ENCODE results near the gene MRTFA. TPM values are rescaled to one million over a fixed set of nuclear protein-coding genes. Genes with fewer than 3 reads are reported as not detected.
A peak's percentile ranks its signal among the peaks of the same experiment; 100 is the strongest.

The MRTFA gene
- total RNA-seq, 6 experiments from 2014 or later: 9.3 to 20.6 (median 16.3) TPM

DNA sequence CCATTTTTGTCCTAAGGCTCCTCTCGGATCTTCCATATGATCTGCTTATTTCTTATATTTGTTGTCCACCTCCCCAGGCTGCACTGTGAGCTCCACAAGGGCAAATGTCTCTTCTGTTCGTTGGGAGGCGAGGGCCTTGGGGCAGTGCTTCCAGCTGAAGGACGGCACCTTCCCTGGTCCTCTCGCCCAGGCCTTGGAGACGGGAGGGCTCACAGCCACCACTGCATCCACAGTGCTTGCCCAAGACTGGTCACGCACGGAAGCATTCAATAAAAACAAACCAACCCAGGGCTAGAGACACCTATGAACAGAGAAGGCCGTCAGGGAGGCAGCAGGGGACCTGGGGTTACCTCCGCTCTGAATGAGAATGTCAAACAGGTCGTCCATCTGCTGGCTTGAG is 219.9 kb downstream of the MRTFA start:
- DNase-seq (no peak), ATAC-seq (no peak)
- intact Hi-C loops (cut with DNase I): no loop called here
- H3K4me1 ChIP-seq: no peaks in the 10 kb centered on the region
- H3K9me3 ChIP-seq: no peaks in the 10 kb centered on the region
- H3K36me3 ChIP-seq: peaks cover 0 to 31% (median 13%) of the 10 kb centered on the region in 4 donors
- no peak overlapping the region for H3K27ac ChIP-seq
- H3K27me3 ChIP-seq: no peaks in the 10 kb centered on the region
- WGBS (ENCODE audit: insufficient coverage, low coverage, low lambda C conversion rate, missing lambda C conversion rate): 94% methylated on average over 11 of the region's 11 CpGs
- H3K4me3 ChIP-seq: no peak overlapping the region
- no peak for TF ChIP-seq POLR2A (IDR thresholded peaks at IDR 0.05)
- TF ChIP-seq, protein P1, sequence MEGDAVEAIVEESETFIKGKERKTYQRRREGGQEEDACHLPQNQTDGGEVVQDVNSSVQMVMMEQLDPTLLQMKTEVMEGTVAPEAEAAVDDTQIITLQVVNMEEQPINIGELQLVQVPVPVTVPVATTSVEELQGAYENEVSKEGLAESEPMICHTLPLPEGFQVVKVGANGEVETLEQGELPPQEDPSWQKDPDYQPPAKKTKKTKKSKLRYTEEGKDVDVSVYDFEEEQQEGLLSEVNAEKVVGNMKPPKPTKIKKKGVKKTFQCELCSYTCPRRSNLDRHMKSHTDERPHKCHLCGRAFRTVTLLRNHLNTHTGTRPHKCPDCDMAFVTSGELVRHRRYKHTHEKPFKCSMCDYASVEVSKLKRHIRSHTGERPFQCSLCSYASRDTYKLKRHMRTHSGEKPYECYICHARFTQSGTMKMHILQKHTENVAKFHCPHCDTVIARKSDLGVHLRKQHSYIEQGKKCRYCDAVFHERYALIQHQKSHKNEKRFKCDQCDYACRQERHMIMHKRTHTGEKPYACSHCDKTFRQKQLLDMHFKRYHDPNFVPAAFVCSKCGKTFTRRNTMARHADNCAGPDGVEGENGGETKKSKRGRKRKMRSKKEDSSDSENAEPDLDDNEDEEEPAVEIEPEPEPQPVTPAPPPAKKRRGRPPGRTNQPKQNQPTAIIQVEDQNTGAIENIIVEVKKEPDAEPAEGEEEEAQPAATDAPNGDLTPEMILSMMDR (IDR thresholded peaks at IDR 0.05): no peak

GRCh38 chr22:40416267-40416570 is 220.3 kb downstream of the MRTFA start:
- 84% methylated on average over 6 of the region's 10 CpGs for WGBS (ENCODE audit: insufficient coverage, low coverage, low lambda C conversion rate, missing lambda C conversion rate)
- Histone ChIP-seq H3K27ac (no peak overlapping the region), H3K4me1 (peaks cover 0 to 3% (median 0%) of the 10 kb centered on the region in 4 donors), H3K9me3 (no peaks in the 10 kb centered on the region), H3K36me3 (peaks cover 0 to 27% (median 13%) of the 10 kb centered on the region in 4 donors), H3K27me3 (no peaks in the 10 kb centered on the region), H3K4me3 (no peak overlapping the region)
- no peak for TF ChIP-seq POLR2A (IDR thresholded peaks at IDR 0.05)
- TF ChIP-seq, protein P1 (IDR thresholded peaks at IDR 0.05): no peak
- ATAC-seq (no peak), DNase-seq (no peak)
- intact Hi-C loops (cut with DNase I): no loop called here

DNA sequence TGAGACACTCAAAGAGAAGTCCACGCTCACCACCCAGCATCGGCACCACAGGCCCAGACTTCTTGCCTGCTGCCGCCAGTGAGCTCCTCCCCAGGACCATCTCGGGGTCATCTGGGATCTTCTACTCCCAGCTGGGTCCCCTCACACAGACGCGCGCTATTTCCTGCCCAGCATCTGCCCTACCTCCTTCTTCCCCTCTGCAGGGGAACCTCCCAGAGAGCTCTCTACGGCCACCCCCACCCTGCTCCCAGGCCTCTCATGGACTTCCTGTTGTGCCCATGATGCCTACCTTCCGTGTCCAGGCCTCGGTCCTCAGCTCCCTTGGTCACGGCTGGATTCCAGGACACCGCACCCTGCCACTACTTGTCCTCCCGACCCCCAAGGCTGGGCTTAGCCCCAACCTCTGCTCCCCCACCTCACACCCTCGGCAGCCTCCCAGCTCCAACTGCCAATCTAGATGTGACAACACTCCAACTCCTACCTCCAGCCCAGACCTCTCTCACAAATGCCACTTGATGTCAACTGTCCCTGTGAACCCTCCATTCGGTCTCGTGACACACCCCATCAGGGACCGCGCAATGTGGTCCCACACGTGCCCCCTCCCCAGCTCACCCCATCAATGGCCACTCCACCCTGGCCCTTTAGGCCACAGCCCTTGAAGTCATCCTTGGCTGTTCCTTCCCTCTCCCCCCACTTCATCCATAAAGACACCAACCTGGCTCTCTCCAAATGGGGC is 220.8 kb downstream of the MRTFA start:
- intact Hi-C loops (cut with DNase I): no loop called here

DNA sequence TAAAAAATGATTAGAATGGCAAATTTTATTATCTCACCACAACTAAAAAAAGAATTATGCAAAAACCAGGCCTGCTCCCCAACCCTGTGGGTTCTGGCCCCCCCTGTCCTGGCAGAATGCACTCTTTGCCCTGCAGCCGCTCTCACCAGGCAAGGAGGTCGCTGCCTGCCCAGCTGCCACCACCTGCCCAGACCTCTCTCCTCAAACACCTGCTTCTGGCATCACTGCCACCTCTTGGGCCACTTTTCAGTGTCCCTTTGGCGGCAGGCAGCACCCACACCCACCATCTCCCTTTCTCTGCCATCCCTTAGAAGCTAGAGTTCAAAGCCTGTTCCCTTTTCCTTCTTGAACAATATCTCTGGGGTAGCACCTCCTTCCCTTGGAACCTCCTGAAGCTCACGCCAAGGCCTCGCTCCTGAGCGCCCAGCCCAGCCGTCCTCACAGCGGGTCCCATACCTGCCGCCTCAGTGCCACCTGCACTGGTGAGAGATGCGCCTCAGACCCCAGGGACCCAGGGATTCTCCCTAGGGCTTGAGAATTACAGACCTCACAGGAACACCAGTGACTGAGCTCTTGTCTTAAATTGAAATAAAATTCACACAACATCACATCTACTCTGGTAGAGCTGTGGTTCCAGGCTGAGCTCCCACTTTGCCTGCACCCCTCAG is 221.5 kb downstream of the MRTFA start:
- Histone ChIP-seq H3K36me3 (peaks cover 0 to 25% (median 8%) of the 10 kb centered on the region in 4 donors), H3K9me3 (no peaks in the 10 kb centered on the region), H3K27me3 (no peaks in the 10 kb centered on the region), H3K4me1 (peaks cover 0 to 14% (median 0%) of the 10 kb centered on the region in 4 donors), H3K4me3 (no peak overlapping the region), H3K27ac (no peak overlapping the region)
- no peak for TF ChIP-seq POLR2A (IDR thresholded peaks at IDR 0.05)
- TF ChIP-seq, protein P1 (IDR thresholded peaks at IDR 0.05): no peak
- ATAC-seq (no peak), DNase-seq (no peak)
- intact Hi-C loops (cut with DNase I): no loop called here
- 92% methylated on average over 7 of the region's 10 CpGs for WGBS (ENCODE audit: insufficient coverage, low coverage, low lambda C conversion rate, missing lambda C conversion rate)

More for the DNA sequence above, 220.8 kb downstream of the MRTFA start:
- Histone ChIP-seq H3K4me1 (peaks cover 0 to 8% (median 0%) of the 10 kb centered on the region in 4 donors), H3K9me3 (no peaks in the 10 kb centered on the region), H3K27me3 (no peaks in the 10 kb centered on the region), H3K36me3 (peaks cover 0 to 28% (median 12%) of the 10 kb centered on the region in 4 donors), H3K4me3 (no peak overlapping the region), H3K27ac (no peak overlapping the region)
- DNase-seq: peak in 1 of 3 donors; percentile 58
- TF ChIP-seq, protein P1 (IDR thresholded peaks at IDR 0.05): no peak
- no peak for TF ChIP-seq POLR2A (IDR thresholded peaks at IDR 0.05)
- 72% methylated on average over 12 of the region's 19 CpGs for WGBS (ENCODE audit: insufficient coverage, low coverage, low lambda C conversion rate, missing lambda C conversion rate)
- peak; percentile 17 to 34 (median 26) for ATAC-seq

All from right lobe of liver (tissue), 6 donors.